ENCODE data around the gene FBXO42. TPM values are rescaled to one million over a fixed set of nuclear protein-coding genes. Genes with fewer than 3 reads are reported as not detected.
A peak's percentile ranks its signal among the peaks of the same experiment; 100 is the strongest.

The FBXO42 gene
- total RNA-seq, 1 experiment from 2014 or later: 21.9 TPM

- H3K27ac Mint-ChIP-seq (ENCODE audit: low read depth, unreplicated experiment): no peak overlapping the region
- no peaks in the 10 kb centered on the region for H3K9me3 Mint-ChIP-seq (ENCODE audit: unreplicated experiment)
- intact Hi-C loops (cut with micrococcal nuclease): loop anchor here (5.0 kb wide), 1 partner anchor 62 kb away; the partner anchor contains the start of gene FBXO42
- no peak for TF ChIP-seq CTCF (IDR thresholded peaks at IDR 0.05; ENCODE audit: unreplicated experiment)
- H3K27me3 Mint-ChIP-seq (ENCODE audit: insufficient read depth, unreplicated experiment): no peaks in the 10 kb centered on the region
- H3K4me1 Mint-ChIP-seq (ENCODE audit: insufficient read depth, unreplicated experiment): no peaks in the 10 kb centered on the region
- H3K4me3 Mint-ChIP-seq (ENCODE audit: unreplicated experiment): no peak overlapping the region
- CTCF ChIA-PET: interaction anchor here (0.6 to 1.1 kb wide), 3 partner anchors 73 to 617 kb away, joined by 3 read pairs; no protein-coding TSS in a partner anchor
- BruUV-seq (replicated peaks): no TSS peak
- H3K36me3 Mint-ChIP-seq (ENCODE audit: insufficient read depth, unreplicated experiment): peaks cover 42% of the 10 kb centered on the region
- DNase-seq (ENCODE audit: unreplicated experiment): peak; percentile 9
- POLR2A ChIA-PET: interaction anchor here (0.6 to 2.6 kb wide), 3 partner anchors 10 to 75 kb away, joined by 3 to 9 read pairs (median 5); partner anchors contain the start of gene FBXO42
These were observed 62.3 kb downstream of the FBXO42 start for GRCh38 chr1:16289959-16290358.

GRCh38 chr1:16286122-16286521 is 66.2 kb downstream of the FBXO42 start:
- DNase-seq (ENCODE audit: unreplicated experiment): no peak
- no peaks in the 10 kb centered on the region for H3K9me3 Mint-ChIP-seq (ENCODE audit: unreplicated experiment)
- no peak overlapping the region for H3K27ac Mint-ChIP-seq (ENCODE audit: low read depth, unreplicated experiment)
- no peaks in the 10 kb centered on the region for H3K4me1 Mint-ChIP-seq (ENCODE audit: insufficient read depth, unreplicated experiment)
- no peak for TF ChIP-seq CTCF (IDR thresholded peaks at IDR 0.05; ENCODE audit: unreplicated experiment)
- intact Hi-C loops (cut with micrococcal nuclease): no loop called here
- no peak overlapping the region for H3K4me3 Mint-ChIP-seq (ENCODE audit: unreplicated experiment)
- POLR2A ChIA-PET: interaction anchor here (0.7 to 1.0 kb wide), 3 partner anchors 18 to 760 kb away, joined by 3 to 5 read pairs (median 3); no protein-coding TSS in a partner anchor
- no peaks in the 10 kb centered on the region for H3K27me3 Mint-ChIP-seq (ENCODE audit: insufficient read depth, unreplicated experiment)
- CTCF ChIA-PET: interaction anchor here (0.5 to 0.6 kb wide), 2 partner anchors 31 to 182 kb away, joined by 3 read pairs; no protein-coding TSS in a partner anchor
- BruUV-seq (replicated peaks): no TSS peak
- peaks cover 30% of the 10 kb centered on the region for H3K36me3 Mint-ChIP-seq (ENCODE audit: insufficient read depth, unreplicated experiment)

GRCh38 chr1:16281765-16282164 is 70.5 kb downstream of the FBXO42 start:
- no peak for DNase-seq (ENCODE audit: unreplicated experiment)
- H3K27ac Mint-ChIP-seq (ENCODE audit: low read depth, unreplicated experiment): no peak overlapping the region
- intact Hi-C loops (cut with micrococcal nuclease): no loop called here
- H3K9me3 Mint-ChIP-seq (ENCODE audit: unreplicated experiment): no peaks in the 10 kb centered on the region
- no TSS peak for BruUV-seq (replicated peaks)
- ChIA-PET CTCF (interaction anchor here (1.1 to 1.2 kb wide), 2 partner anchors 13 to 25 kb away, joined by 3 to 4 read pairs; no protein-coding TSS in a partner anchor), POLR2A (interaction anchor here (0.7 kb wide), 1 partner anchor 10 kb away, joined by 3 read pairs; no protein-coding TSS in a partner anchor)
- no peak overlapping the region for H3K4me3 Mint-ChIP-seq (ENCODE audit: unreplicated experiment)
- no peaks in the 10 kb centered on the region for H3K27me3 Mint-ChIP-seq (ENCODE audit: insufficient read depth, unreplicated experiment)
- no peaks in the 10 kb centered on the region for H3K4me1 Mint-ChIP-seq (ENCODE audit: insufficient read depth, unreplicated experiment)
- TF ChIP-seq CTCF (IDR thresholded peaks at IDR 0.05; ENCODE audit: unreplicated experiment): no peak
- peaks cover 24% of the 10 kb centered on the region for H3K36me3 Mint-ChIP-seq (ENCODE audit: insufficient read depth, unreplicated experiment)

GRCh38 chr1:16279186-16279585 is 73.1 kb downstream of the FBXO42 start:
- ChIA-PET CTCF (no interaction called here), POLR2A (interaction anchor here (0.8 to 0.9 kb wide), 2 partner anchors 11 to 31 kb away, joined by 3 read pairs; no protein-coding TSS in a partner anchor)
- TF ChIP-seq CTCF (IDR thresholded peaks at IDR 0.05; ENCODE audit: unreplicated experiment): no peak

More at GRCh38 chr1:16279186-16279585, 73.1 kb downstream of the FBXO42 start:
- BruUV-seq (replicated peaks): no TSS peak
- H3K36me3 Mint-ChIP-seq (ENCODE audit: insufficient read depth, unreplicated experiment): peaks cover 35% of the 10 kb centered on the region
- no peak overlapping the region for H3K27ac Mint-ChIP-seq (ENCODE audit: low read depth, unreplicated experiment)
- DNase-seq (ENCODE audit: unreplicated experiment): no peak
- no peaks in the 10 kb centered on the region for H3K27me3 Mint-ChIP-seq (ENCODE audit: insufficient read depth, unreplicated experiment)
- H3K4me3 Mint-ChIP-seq (ENCODE audit: unreplicated experiment): no peak overlapping the region
- no peaks in the 10 kb centered on the region for H3K9me3 Mint-ChIP-seq (ENCODE audit: unreplicated experiment)
- intact Hi-C loops (cut with micrococcal nuclease): no loop called here
- H3K4me1 Mint-ChIP-seq (ENCODE audit: insufficient read depth, unreplicated experiment): no peaks in the 10 kb centered on the region
